Endothelial cell of umbilical vein (primary cell): Measurements from ENCODE around the gene PHC2. TPM values are rescaled to one million over a fixed set of nuclear protein-coding genes. Genes with fewer than 3 reads are reported as not detected.

Experiments
- BruUV-seq: library from RNA; stranded (reverse); fragments of 400-500 nt; replicated peaks from 2 replicates; lab custom pipeline; 2021; lab: Mats Ljungman, UMichigan
- CTCF ChIA-PET: fragments of 300-600, 350-600 bp; sonication (Branson Sonifier 250); formaldehyde crosslinking; loops from one replicate; lab custom pipeline; 2021; ENCODE audit warnings: antibody characterized with exemption, inconsistent platforms; lab: Charles Lee
- POLR2A ChIA-PET: fragments of 300-600, 350-600 bp; sonication (Branson Sonifier 250); formaldehyde crosslinking; loops from one replicate; lab custom pipeline; 2021; ENCODE audit warnings: antibody characterized with exemption, inconsistent platforms; lab: Charles Lee
- DNase-seq: peaks from one replicate; pipeline ENCODE4 v3.0.0-alpha.2; 2011; ENCODE audit warnings: low read depth, low spot score
- FAIRE-seq: peaks from 2 replicates; lab custom pipeline; 2011; peaks lifted over from hg19 to GRCh38; lab: Jason Lieb, UNC
- H2AFZ ChIP-seq: 2 replicates; pipeline ENCODE4 v1.6.0; 2012; ENCODE audit warnings: low read depth, low read length, control low read depth, inconsistent platforms
- H3K27ac ChIP-seq: 2 replicates; pipeline ENCODE4 v1.5.1; 2011; ENCODE audit warnings: low read depth, mild to moderate bottlenecking, control low read depth, low read length, moderate library complexity; ENCODE audit not compliant: insufficient read depth
- H3K27me3 ChIP-seq, 2 experiments: 2 replicates each; pipeline versions ENCODE4 v1.6.0 to v1.6.1; 2011; ENCODE audit warnings: low read length in 2 of 2, mixed read lengths in 1 of 2; ENCODE audit not compliant: control insufficient read depth in 2 of 2, insufficient read depth in 2 of 2
- H3K36me3 ChIP-seq, 2 experiments: 2 replicates in 1 of 2; 3 replicates in 1 of 2; pipeline ENCODE4 v1.5.1; 2011; ENCODE audit warnings: low read length in 2 of 2, mild to moderate bottlenecking in 1 of 2, moderate library complexity in 1 of 2; ENCODE audit not compliant: control insufficient read depth in 2 of 2, insufficient read depth in 2 of 2; ENCODE audit errors: extremely low read depth in 1 of 2
- H3K4me1 ChIP-seq: 3 replicates; pipeline ENCODE4 v1.5.1; 2011; ENCODE audit warnings: mild to moderate bottlenecking, low read length; ENCODE audit not compliant: control insufficient read depth, insufficient read depth; ENCODE audit errors: extremely low read depth
- H3K4me2 ChIP-seq: 2 replicates; pipeline ENCODE4 v1.6.1; 2011; ENCODE audit warnings: low read length, control low read depth, mixed read lengths; ENCODE audit not compliant: insufficient read depth
- H3K4me3 ChIP-seq, 3 experiments: fragments of 200-600 bp in 1 of 3; sonication (generic), shearing (Covaris generic) in 1 of 3; replicated peaks in 1 of 3; 2 replicates each; pipeline ENCODE4 v1.5.1; 2011 to 2016; ENCODE audit warnings: control low read depth in 3 of 3, low read length in 3 of 3, mild to moderate bottlenecking in 2 of 3, inconsistent platforms in 1 of 3, low read depth in 1 of 3, moderate library complexity in 1 of 3; ENCODE audit not compliant: insufficient read depth in 1 of 3
- H3K79me2 ChIP-seq: 2 replicates; pipeline ENCODE4 v1.6.0; 2012; ENCODE audit warnings: low read length, inconsistent platforms; ENCODE audit not compliant: control insufficient read depth, insufficient read depth
- H3K9ac ChIP-seq: replicated peaks from 2 replicates; pipeline ENCODE3; 2011; ENCODE audit warnings: low read length, control low read depth; ENCODE audit not compliant: insufficient read depth; ENCODE audit errors: extremely low read depth
- H3K9me1 ChIP-seq: replicated peaks from 3 replicates; pipeline ENCODE4 v1.6.0; 2011; ENCODE audit warnings: mild to moderate bottlenecking, low read length; ENCODE audit not compliant: control insufficient read depth, insufficient read depth; ENCODE audit errors: extremely low read depth
- H3K9me3 ChIP-seq: replicated peaks from 2 replicates; pipeline ENCODE4 v1.5.1; 2012; ENCODE audit warnings: low read length, inconsistent platforms; ENCODE audit not compliant: control insufficient read depth, insufficient read depth
- H4K20me1 ChIP-seq: replicated peaks from 2 replicates; pipeline ENCODE3; 2011; ENCODE audit warnings: mild to moderate bottlenecking, low read length; ENCODE audit not compliant: control insufficient read depth, insufficient read depth; ENCODE audit errors: extremely low read depth
- EZH2 ChIP-seq: IDR thresholded peaks from 2 replicates; pipeline ENCODE4 v1.6.1; 2012; ENCODE audit warnings: borderline replicate concordance, low read depth, mild to moderate bottlenecking, moderate library complexity, low read length, inconsistent platforms; ENCODE audit not compliant: severe bottlenecking
- FOS ChIP-seq: IDR thresholded peaks from 2 replicates; pipeline ENCODE4 v1.6.1; 2011; ENCODE audit warnings: mild to moderate bottlenecking, low read length, moderate library complexity, borderline replicate concordance; ENCODE audit not compliant: insufficient read depth
- GATA2 ChIP-seq: IDR thresholded peaks from 2 replicates; pipeline ENCODE4 v1.7.0; 2011; ENCODE audit warnings: low read depth, mild to moderate bottlenecking, moderate library complexity, mixed read lengths, low read length; ENCODE audit not compliant: insufficient read length, insufficient read depth
- JUN ChIP-seq: IDR thresholded peaks from 2 replicates; pipeline ENCODE4 v1.6.1; 2011; ENCODE audit warnings: borderline replicate concordance, low read depth; ENCODE audit not compliant: insufficient read length, insufficient read depth
- MAX ChIP-seq: IDR thresholded peaks from 2 replicates; pipeline ENCODE4 v1.6.1; 2011; ENCODE audit not compliant: insufficient read depth, insufficient read length
- MYC ChIP-seq: IDR thresholded peaks from one replicate; pipeline ENCODE4 v1.6.1; 2011; ENCODE audit warnings: mild to moderate bottlenecking, low read depth, low read length
- POLR2A ChIP-seq: IDR thresholded peaks from 2 replicates; pipeline ENCODE4 v1.6.1; 2012; ENCODE audit warnings: low read depth, mild to moderate bottlenecking, control low read depth, low read length
- POLR2AphosphoS5 ChIP-seq: IDR thresholded peaks from 2 replicates; pipeline ENCODE4 v1.6.1; 2012; ENCODE audit warnings: low read depth, mild to moderate bottlenecking, control low read depth, low read length, moderate library complexity; ENCODE audit not compliant: insufficient read depth
- dilution Hi-C: fragments of 300-500 bp; cut with MboI; formaldehyde crosslinking; loops from one replicate; pipeline ENCODE4 v1.15.0; 2019; ENCODE audit warnings: low sequenced_read_pairs; ENCODE audit not compliant: extremely low pct_ligation_motif_present
- intact Hi-C: fragments of 100-400 bp; cut with micrococcal nuclease; formaldehyde crosslinking; loops from one replicate; pipeline ENCODE4 v1.10.0; 2022
- polyA plus RNA-seq, 4 experiments: library from polyadenylated mRNA; depleted of rRNA in 3 of 4; stranded (reverse) in 3 of 4; unstranded in 1 of 4; fragments of >200 nt; gene quantifications; 2 replicates each; pipeline versions ENCODE4 v1.2.1 to v1.2.3, GENCODE V29; 2011 to 2012; ENCODE audit warnings: missing spikeins in 1 of 4
- total RNA-seq: library from RNA; stranded (reverse); gene quantifications from 2 replicates; pipeline ENCODE4 v1.2.3, GENCODE V29; 2021
- TF ChIP-seq, protein P1 (sequence below), 2 donors: IDR thresholded peaks; 1 replicate in 1 of 2; 2 replicates in 1 of 2; pipeline ENCODE4 v1.5.1; 2011; ENCODE audit warnings: low read length in 2 of 2, mild to moderate bottlenecking in 2 of 2, moderate library complexity in 2 of 2, control low read depth in 1 of 2, inconsistent platforms in 1 of 2, low read depth in 1 of 2; ENCODE audit not compliant: insufficient read depth in 1 of 2; ENCODE audit errors: extremely low read depth in 1 of 2

The PHC2 gene
- total and polyA plus RNA-seq, 2 donors (not counting 3 experiments of a cell fraction or from before 2014, with no cell fraction given): 65.6 to 79.0 TPM

GRCh38 chr1:33466159-33466558, 35.3 kb upstream of the PHC2 start:
- ChIA-PET POLR2A (no interaction called here), CTCF (interaction anchor here (1.5 kb wide), 1 partner anchor 10 kb away, joined by 4 read pairs; no protein-coding TSS in a partner anchor)
- no peaks in the 10 kb centered on the region for H3K27me3 ChIP-seq
- H4K20me1 ChIP-seq: no peaks in the 10 kb centered on the region
- DNase-seq: no peak
- H3K36me3 ChIP-seq: no peaks in the 10 kb centered on the region
- H3K27ac ChIP-seq: no peak overlapping the region
- H3K9ac ChIP-seq: no peak overlapping the region
- H3K4me2 ChIP-seq: no peak overlapping the region
- no peaks in the 10 kb centered on the region for H3K9me3 ChIP-seq
- intact Hi-C loops (no loop called here), dilution Hi-C loops (no loop called here)
- H3K79me2 ChIP-seq: no peaks in the 10 kb centered on the region
- H3K4me3 ChIP-seq: no peak overlapping the region
- no peak overlapping the region for H2AFZ ChIP-seq
- no peak for FAIRE-seq
- BruUV-seq: no TSS peak
- H3K9me1 ChIP-seq: no peaks in the 10 kb centered on the region
- H3K4me1 ChIP-seq: peaks cover 3% of the 10 kb centered on the region
- TF ChIP-seq GATA2 (no peak), EZH2 (no peak), POLR2A (no peak), POLR2AphosphoS5 (no peak), FOS (no peak), MAX (no peak), MYC (no peak), JUN (no peak)

GRCh38 chr1:33465316-33465715, 34.4 kb upstream of the PHC2 start:
- ChIA-PET POLR2A (no interaction called here), CTCF (no interaction called here)
- H4K20me1 ChIP-seq: no peaks in the 10 kb centered on the region
- no peak overlapping the region for H2AFZ ChIP-seq
- peaks cover 8% of the 10 kb centered on the region for H3K4me1 ChIP-seq
- no peaks in the 10 kb centered on the region for H3K36me3 ChIP-seq
- TF ChIP-seq EZH2: no peak
- TF ChIP-seq POLR2A: no peak
- TF ChIP-seq, protein P1, sequence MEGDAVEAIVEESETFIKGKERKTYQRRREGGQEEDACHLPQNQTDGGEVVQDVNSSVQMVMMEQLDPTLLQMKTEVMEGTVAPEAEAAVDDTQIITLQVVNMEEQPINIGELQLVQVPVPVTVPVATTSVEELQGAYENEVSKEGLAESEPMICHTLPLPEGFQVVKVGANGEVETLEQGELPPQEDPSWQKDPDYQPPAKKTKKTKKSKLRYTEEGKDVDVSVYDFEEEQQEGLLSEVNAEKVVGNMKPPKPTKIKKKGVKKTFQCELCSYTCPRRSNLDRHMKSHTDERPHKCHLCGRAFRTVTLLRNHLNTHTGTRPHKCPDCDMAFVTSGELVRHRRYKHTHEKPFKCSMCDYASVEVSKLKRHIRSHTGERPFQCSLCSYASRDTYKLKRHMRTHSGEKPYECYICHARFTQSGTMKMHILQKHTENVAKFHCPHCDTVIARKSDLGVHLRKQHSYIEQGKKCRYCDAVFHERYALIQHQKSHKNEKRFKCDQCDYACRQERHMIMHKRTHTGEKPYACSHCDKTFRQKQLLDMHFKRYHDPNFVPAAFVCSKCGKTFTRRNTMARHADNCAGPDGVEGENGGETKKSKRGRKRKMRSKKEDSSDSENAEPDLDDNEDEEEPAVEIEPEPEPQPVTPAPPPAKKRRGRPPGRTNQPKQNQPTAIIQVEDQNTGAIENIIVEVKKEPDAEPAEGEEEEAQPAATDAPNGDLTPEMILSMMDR (IDR thresholded peaks at IDR 0.05; ENCODE audit: extremely low read depth in 1 of 2, insufficient read depth in 1 of 2, low read depth in 1 of 2, low read length in 2 of 2): no peak
- no peak for TF ChIP-seq POLR2AphosphoS5
- TF ChIP-seq FOS: no peak
- TF ChIP-seq JUN: no peak
- TF ChIP-seq GATA2: no peak
- no peak for TF ChIP-seq MYC
- no peak for TF ChIP-seq MAX
- H3K9ac ChIP-seq: no peak overlapping the region
- DNase-seq (no peak), FAIRE-seq (no peak)
- H3K9me1 ChIP-seq: no peaks in the 10 kb centered on the region
- no peaks in the 10 kb centered on the region for H3K79me2 ChIP-seq
- no peak overlapping the region for H3K4me2 ChIP-seq
- no peak overlapping the region for H3K27ac ChIP-seq
- dilution Hi-C loops (no loop called here), intact Hi-C loops (no loop called here)
- no peak overlapping the region for H3K4me3 ChIP-seq
- BruUV-seq: no TSS peak
- H3K9me3 ChIP-seq: no peaks in the 10 kb centered on the region
- H3K27me3 ChIP-seq: no peaks in the 10 kb centered on the region
